SK-N-SH treated with all-trans-retinoic acid at 6 μM for 48 hours (cell line): ENCODE data around the gene SERPINF2.
"Not testable (repeated sequence)": the region's sequence is repeated elsewhere in the genome, so short reads cannot be mapped to it uniquely, and the experiment has no call there.

ENCODE experiments used
- ARNTL ChIP-seq: fragments of 450-650 bp; formaldehyde crosslinking; IDR thresholded peaks from 2 replicates; pipeline ENCODE4 v1.5.0; 2020; ENCODE audit warnings: low read depth, mild to moderate bottlenecking, moderate library complexity, borderline replicate concordance
- CSRNP3 ChIP-seq: fragments of 250-450 bp; sonication (Bioruptor Pico); IDR thresholded peaks from 2 replicates; pipeline ENCODE4 v1.5.1; 2021; ENCODE audit warnings: mild to moderate bottlenecking, moderate library complexity
- ESRRG ChIP-seq: fragments of 250-450 bp; sonication (Bioruptor Pico); IDR thresholded peaks from 2 replicates; pipeline ENCODE4 v1.6.1; 2021; ENCODE audit warnings: mild to moderate bottlenecking
- GLIS3 ChIP-seq: fragments of 250-450 bp; sonication (Bioruptor Pico); IDR thresholded peaks from 2 replicates; pipeline ENCODE4 v1.5.0; 2020; ENCODE audit warnings: mild to moderate bottlenecking, moderate library complexity
- OSR1 ChIP-seq: fragments of 250-450 bp; sonication (Bioruptor Pico); IDR thresholded peaks from 2 replicates; pipeline ENCODE4 v1.8.0; 2022; ENCODE audit warnings: moderate library complexity, mild to moderate bottlenecking, inconsistent platforms
- TSHZ2 ChIP-seq: fragments of 250-450 bp; sonication (Bioruptor Pico); IDR thresholded peaks from 2 replicates; pipeline ENCODE4 v1.5.0; 2020; ENCODE audit warnings: mild to moderate bottlenecking, moderate library complexity
- ZFP30 ChIP-seq: fragments of 450-650 bp; formaldehyde crosslinking; IDR thresholded peaks from 2 replicates; pipeline ENCODE4 v1.5.0; 2022; ENCODE audit warnings: mild to moderate bottlenecking, moderate library complexity
- ZNF565 ChIP-seq: fragments of 450-650 bp; formaldehyde crosslinking; conservative IDR thresholded peaks from 2 replicates; pipeline ENCODE4 v1.5.0; 2020; ENCODE audit warnings: low read depth, mild to moderate bottlenecking, moderate library complexity
- ZNF8 ChIP-seq: fragments of 450-650 bp; formaldehyde crosslinking; IDR thresholded peaks from 2 replicates; pipeline ENCODE4 v1.5.0; 2020; ENCODE audit warnings: mild to moderate bottlenecking, moderate library complexity
- TF ChIP-seq, protein P1 (sequence below): fragments of 250-450 bp; sonication (Bioruptor Pico); IDR thresholded peaks from 2 replicates; pipeline ENCODE4 v1.8.0; 2020; ENCODE audit warnings: mild to moderate bottlenecking, moderate library complexity, borderline replicate concordance

- TF ChIP-seq ZNF565; OSR1 (CRISPR knock-in tag); CSRNP3 (CRISPR knock-in tag); TSHZ2 (CRISPR knock-in tag); ESRRG (CRISPR knock-in tag); GLIS3; ZFP30; ZNF8 (CRISPR knock-in tag); ARNTL (CRISPR knock-in tag): not testable (repeated sequence)
- TF ChIP-seq, protein P1, sequence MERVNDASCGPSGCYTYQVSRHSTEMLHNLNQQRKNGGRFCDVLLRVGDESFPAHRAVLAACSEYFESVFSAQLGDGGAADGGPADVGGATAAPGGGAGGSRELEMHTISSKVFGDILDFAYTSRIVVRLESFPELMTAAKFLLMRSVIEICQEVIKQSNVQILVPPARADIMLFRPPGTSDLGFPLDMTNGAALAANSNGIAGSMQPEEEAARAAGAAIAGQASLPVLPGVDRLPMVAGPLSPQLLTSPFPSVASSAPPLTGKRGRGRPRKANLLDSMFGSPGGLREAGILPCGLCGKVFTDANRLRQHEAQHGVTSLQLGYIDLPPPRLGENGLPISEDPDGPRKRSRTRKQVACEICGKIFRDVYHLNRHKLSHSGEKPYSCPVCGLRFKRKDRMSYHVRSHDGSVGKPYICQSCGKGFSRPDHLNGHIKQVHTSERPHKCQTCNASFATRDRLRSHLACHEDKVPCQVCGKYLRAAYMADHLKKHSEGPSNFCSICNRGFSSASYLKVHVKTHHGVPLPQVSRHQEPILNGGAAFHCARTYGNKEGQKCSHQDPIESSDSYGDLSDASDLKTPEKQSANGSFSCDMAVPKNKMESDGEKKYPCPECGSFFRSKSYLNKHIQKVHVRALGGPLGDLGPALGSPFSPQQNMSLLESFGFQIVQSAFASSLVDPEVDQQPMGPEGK (CRISPR knock-in tag): not testable (repeated sequence)
Measured at GRCh38 chr17:1741899-1742298, 772 bp upstream of the SERPINF2 start.
